ENCODE data around the gene CYP4A22.

Gene CYP4A22

DNA sequence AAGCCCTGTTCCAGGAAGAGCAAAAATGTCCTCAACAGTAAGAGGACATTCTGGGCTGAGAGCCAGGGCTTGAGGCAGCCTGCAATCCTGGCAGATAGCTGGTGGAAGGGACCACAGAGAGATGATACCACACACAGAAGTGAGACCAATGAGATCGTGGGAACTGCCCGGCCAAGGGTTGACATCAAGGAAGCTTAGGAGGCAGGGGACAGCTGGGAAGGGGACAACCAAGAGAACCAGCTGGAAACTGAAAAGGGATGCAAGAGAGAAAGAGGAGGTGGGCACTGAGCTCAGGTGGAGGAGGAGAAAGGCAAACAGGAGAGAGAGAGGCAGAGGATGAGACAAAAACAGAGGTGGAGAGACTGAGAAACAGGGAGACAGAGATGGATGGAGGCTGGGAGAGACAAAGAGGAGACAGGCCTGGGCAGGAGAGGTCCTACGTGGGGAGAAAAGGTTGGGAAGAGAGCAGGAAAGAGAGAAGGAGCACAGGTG lies 43.4 kb downstream of the CYP4A22 start:
- ChIA-PET POLR2A (interaction anchor here (2.0 kb wide), 1 partner anchor 153 kb away, joined by 5 read pairs; the partner anchor contains the start of gene CMPK1), CTCF (interaction anchor here (1.6 to 2.8 kb wide), 2 partner anchors 13 to 83 kb away, joined by 3 to 39 read pairs; no protein-coding TSS in a partner anchor)
- DNase-seq (ENCODE audit: extremely low spot score) = no peak
- TF ChIP-seq, protein P1, sequence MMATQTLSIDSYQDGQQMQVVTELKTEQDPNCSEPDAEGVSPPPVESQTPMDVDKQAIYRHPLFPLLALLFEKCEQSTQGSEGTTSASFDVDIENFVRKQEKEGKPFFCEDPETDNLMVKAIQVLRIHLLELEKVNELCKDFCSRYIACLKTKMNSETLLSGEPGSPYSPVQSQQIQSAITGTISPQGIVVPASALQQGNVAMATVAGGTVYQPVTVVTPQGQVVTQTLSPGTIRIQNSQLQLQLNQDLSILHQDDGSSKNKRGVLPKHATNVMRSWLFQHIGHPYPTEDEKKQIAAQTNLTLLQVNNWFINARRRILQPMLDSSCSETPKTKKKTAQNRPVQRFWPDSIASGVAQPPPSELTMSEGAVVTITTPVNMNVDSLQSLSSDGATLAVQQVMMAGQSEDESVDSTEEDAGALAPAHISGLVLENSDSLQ (IDR thresholded peaks at IDR 0.05) = no peak
- no peak for TF ChIP-seq FOXM1 (IDR thresholded peaks at IDR 0.05; ENCODE audit: borderline replicate concordance)
- no peak for TF ChIP-seq LEF1 (IDR thresholded peaks at IDR 0.05; ENCODE audit: borderline replicate concordance)
- TF ChIP-seq SUZ12 (IDR thresholded peaks at IDR 0.05) = no peak
- TF ChIP-seq FOXK2 (IDR thresholded peaks at IDR 0.05) = no peak
- TF ChIP-seq ELF4 (IDR thresholded peaks at IDR 0.05) = no peak
- TF ChIP-seq ARNT (IDR thresholded peaks at IDR 0.05) = no peak
- TF ChIP-seq NFRKB (IDR thresholded peaks at IDR 0.05) = no peak
- no peak for TF ChIP-seq CTBP1 (IDR thresholded peaks at IDR 0.05; ENCODE audit: borderline replicate concordance)
- no peak for TF ChIP-seq ZNF384 (IDR thresholded peaks at IDR 0.05)
- no peak for TF ChIP-seq TARDBP (IDR thresholded peaks at IDR 0.05)
- TF ChIP-seq SP1 (IDR thresholded peaks at IDR 0.05) = no peak
- TF ChIP-seq HDGF (IDR thresholded peaks at IDR 0.05; ENCODE audit: borderline replicate concordance) = no peak
- no peak for TF ChIP-seq L3MBTL2 (conservative IDR thresholded peaks at IDR 0.05)
- no peak for TF ChIP-seq BHLHE40 (IDR thresholded peaks at IDR 0.05; ENCODE audit: borderline replicate concordance)

- TF ChIP-seq SP1 (IDR thresholded peaks at IDR 0.05) (no peak), L3MBTL2 (conservative IDR thresholded peaks at IDR 0.05) (no peak), ELF4 (IDR thresholded peaks at IDR 0.05) (no peak), CTBP1 (IDR thresholded peaks at IDR 0.05; ENCODE audit: borderline replicate concordance) (no peak), ZNF384 (IDR thresholded peaks at IDR 0.05) (no peak), TARDBP (IDR thresholded peaks at IDR 0.05) (no peak), BHLHE40 (IDR thresholded peaks at IDR 0.05; ENCODE audit: borderline replicate concordance) (no peak), LEF1 (IDR thresholded peaks at IDR 0.05; ENCODE audit: borderline replicate concordance) (no peak), HDGF (IDR thresholded peaks at IDR 0.05; ENCODE audit: borderline replicate concordance) (no peak), ARNT (IDR thresholded peaks at IDR 0.05) (no peak), FOXK2 (IDR thresholded peaks at IDR 0.05) (no peak), FOXM1 (IDR thresholded peaks at IDR 0.05; ENCODE audit: borderline replicate concordance) (no peak), NFRKB (IDR thresholded peaks at IDR 0.05) (no peak)
- TF ChIP-seq, protein P1 (IDR thresholded peaks at IDR 0.05) = no peak
- ChIA-PET CTCF (interaction anchor here (1.6 kb wide), 1 partner anchor 12 kb away, joined by 3 read pairs; no protein-coding TSS in a partner anchor), POLR2A (interaction anchor here (2.0 kb wide), 1 partner anchor 152 kb away, joined by 5 read pairs; the partner anchor contains the start of gene CMPK1)
- no peak for DNase-seq (ENCODE audit: extremely low spot score)
Measured at GRCh38 chr1:47181095-47181954, 44.1 kb downstream of the CYP4A22 start.

- POLR2A ChIA-PET = interaction anchor here (2.0 kb wide), 1 partner anchor 151 kb away, joined by 5 read pairs; the partner anchor contains the start of gene CMPK1
- TF ChIP-seq L3MBTL2 (conservative IDR thresholded peaks at IDR 0.05) (no peak), CTBP1 (IDR thresholded peaks at IDR 0.05; ENCODE audit: borderline replicate concordance) (no peak), ELF4 (IDR thresholded peaks at IDR 0.05) (no peak), FOXM1 (IDR thresholded peaks at IDR 0.05; ENCODE audit: borderline replicate concordance) (no peak), ZNF384 (IDR thresholded peaks at IDR 0.05) (no peak)
- CTCF ChIA-PET = interaction anchor here (1.6 kb wide), 1 partner anchor 11 kb away, joined by 3 read pairs; no protein-coding TSS in a partner anchor
- no peak for DNase-seq (ENCODE audit: extremely low spot score)
Measured at GRCh38 chr1:47181955-47182675, 44.9 kb downstream of the CYP4A22 start.

DNA sequence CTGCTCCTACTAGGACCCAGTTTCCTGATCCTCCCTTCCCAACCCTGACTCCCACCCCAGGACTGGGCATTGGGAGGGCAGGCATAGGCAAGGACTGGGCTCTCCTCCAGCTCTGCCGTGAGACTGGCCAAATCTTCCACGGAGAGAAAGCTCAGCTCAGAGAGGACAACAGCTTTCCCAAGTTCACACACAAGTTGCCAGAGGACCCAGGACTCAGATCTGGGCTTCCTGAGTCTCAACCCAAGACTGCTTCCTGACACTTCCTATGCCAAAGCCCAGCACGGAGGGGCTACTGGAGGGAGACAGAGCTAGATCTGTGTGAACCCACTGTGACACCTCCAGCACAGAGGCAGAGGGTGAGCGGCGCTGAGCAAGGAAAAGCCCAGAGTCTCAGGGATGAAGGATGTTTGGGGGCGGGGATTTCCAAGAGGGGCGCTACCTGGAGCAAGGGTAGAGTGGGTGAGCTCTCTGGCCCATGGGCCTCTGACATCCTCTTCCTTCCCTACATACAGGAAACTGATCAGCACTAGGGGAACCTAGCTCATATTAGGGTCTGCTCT lies 45.5 kb downstream of the CYP4A22 start:
- CTCF ChIA-PET = no interaction called here
- DNase-seq (ENCODE audit: extremely low spot score) = no peak
- TF ChIP-seq CTBP1 (IDR thresholded peaks at IDR 0.05; ENCODE audit: borderline replicate concordance) (no peak), ARNT (IDR thresholded peaks at IDR 0.05) (no peak), SUZ12 (IDR thresholded peaks at IDR 0.05) (no peak), LEF1 (IDR thresholded peaks at IDR 0.05; ENCODE audit: borderline replicate concordance) (no peak), SP1 (IDR thresholded peaks at IDR 0.05) (no peak), ZNF384 (IDR thresholded peaks at IDR 0.05) (no peak)
- POLR2A ChIA-PET = no interaction called here

DNA sequence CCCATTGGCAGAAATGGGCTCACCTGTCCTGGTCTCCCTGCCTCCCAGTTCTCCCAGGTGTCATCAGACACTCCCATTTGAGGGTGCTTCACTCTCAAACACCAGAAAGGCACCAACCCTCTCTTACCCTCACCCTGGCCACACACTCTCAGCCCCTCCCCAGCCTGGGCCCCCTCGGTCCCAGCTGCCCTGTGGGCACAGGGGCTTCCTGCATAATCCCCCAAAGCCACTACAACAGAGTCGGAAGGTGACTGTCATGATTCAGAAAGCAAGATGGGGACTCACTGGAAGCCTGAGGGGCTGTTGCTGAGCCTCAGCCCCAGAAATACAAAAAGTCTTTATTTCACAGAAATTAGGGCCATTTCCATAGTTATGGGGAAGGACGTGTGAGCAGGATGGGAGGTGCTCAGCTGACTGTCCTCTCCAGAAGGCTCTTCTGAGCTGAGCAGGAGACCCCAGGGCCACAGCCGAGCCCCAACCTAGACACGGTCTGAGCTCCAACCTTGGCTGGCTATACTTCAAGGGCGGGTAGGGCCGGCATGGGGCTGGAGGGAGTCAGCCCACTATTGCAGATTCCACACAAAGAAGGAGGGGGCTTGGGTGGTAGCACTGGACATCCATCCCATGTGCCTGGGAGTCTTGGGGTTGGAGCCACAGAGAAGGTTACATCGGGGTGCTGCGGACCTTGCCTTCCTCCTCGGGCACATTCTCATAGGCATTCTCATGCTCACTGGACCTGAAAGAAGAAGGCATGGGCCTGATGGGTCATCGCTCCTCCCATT lies 46.3 kb downstream of the CYP4A22 start:
- ChIA-PET CTCF (interaction anchor here (0.9 to 1.0 kb wide), 2 partner anchors 9 to 11 kb away, joined by 3 to 4 read pairs; no protein-coding TSS in a partner anchor), POLR2A (no interaction called here)
- DNase-seq (ENCODE audit: extremely low spot score) = no peak
- no peak for TF ChIP-seq NFRKB (IDR thresholded peaks at IDR 0.05)
- no peak for TF ChIP-seq BHLHE40 (IDR thresholded peaks at IDR 0.05; ENCODE audit: borderline replicate concordance)
- no peak for TF ChIP-seq ELF4 (IDR thresholded peaks at IDR 0.05)
- no peak for TF ChIP-seq ARNT (IDR thresholded peaks at IDR 0.05)
- TF ChIP-seq LEF1 (IDR thresholded peaks at IDR 0.05; ENCODE audit: borderline replicate concordance) = no peak
- TF ChIP-seq HDGF (IDR thresholded peaks at IDR 0.05; ENCODE audit: borderline replicate concordance) = no peak
- TF ChIP-seq, protein P1 (IDR thresholded peaks at IDR 0.05) = no peak
- no peak for TF ChIP-seq CTBP1 (IDR thresholded peaks at IDR 0.05; ENCODE audit: borderline replicate concordance)
- no peak for TF ChIP-seq ZNF384 (IDR thresholded peaks at IDR 0.05)
- no peak for TF ChIP-seq TARDBP (IDR thresholded peaks at IDR 0.05)
- no peak for TF ChIP-seq FOXK2 (IDR thresholded peaks at IDR 0.05)

Measured in HEK293T (cell line).